Activated T-cell treated with anti-CD3 and anti-CD28 coated beads for 4 hours (primary cell): ENCODE results near the gene EYS.
"Not testable (repeated sequence)": the region's sequence is repeated elsewhere in the genome, so short reads cannot be mapped to it uniquely, and the experiment has no call there.

ENCODE experiments used
- DNase-seq: peaks from one replicate; pipeline ENCODE4 v3.0.0-alpha.2; 2020

EYS gene

DNA sequence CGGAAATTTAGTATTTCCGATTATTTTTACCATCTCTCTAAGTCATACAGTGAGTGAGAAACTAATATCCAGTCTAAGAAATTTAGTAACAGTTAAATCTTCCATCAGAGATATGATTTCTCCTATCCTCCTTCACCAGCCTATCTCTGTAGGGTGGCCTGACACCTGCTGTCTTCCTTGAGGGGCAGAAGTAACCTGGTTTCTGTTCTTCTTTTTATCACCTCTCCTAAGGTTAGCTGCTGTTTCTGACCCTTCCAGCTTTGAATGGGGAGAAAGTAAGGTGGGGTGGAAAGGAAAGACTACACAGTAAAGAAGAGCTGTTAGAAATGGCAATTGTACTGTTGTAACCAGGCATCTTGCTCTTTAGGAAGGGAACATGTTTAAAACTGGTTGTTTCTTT is 1623.8 kb downstream of the EYS start:
- DNase-seq, result no peak

DNA sequence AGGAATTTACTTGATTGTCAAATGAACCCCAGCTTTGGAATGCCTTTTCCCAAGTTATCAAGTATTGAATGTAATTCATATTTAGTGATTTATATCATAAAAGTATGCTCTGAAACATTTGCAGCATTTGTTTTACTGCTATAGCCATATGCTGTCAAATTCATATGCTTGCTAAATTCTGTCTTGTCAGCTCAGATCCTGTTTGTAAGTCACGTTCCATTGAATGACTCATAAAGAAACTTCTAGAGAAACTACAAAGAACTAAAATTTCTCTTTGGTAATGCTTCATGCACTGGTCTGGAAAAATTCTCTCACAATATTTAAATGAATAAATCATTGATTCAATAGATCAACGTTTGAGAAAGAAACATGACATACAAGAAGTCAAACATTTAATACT is 1625.6 kb downstream of the EYS start:
- DNase-seq, result no peak

- no peak for DNase-seq
These were observed 1632.0 kb downstream of the EYS start for GRCh38 chr6:64074981-64075380.

DNA sequence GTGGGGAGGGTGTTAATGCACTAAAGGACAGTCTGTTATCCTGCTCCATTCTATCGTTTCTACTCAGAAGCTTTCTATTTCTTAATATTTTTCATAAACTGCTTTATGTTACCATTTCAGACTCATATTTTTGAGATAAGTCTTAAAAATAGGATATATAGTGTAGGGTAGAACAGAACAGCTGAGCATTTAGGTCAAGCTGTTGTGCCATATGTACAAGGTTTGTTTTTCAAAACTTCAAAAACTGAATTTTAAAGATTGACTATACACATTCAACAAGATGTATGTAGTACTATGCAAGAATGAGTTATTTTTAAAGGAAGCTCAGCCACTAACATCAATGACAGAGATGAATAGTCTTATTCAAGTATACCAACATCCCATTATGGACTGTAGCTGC is 1634.3 kb downstream of the EYS start:
- DNase-seq, result no peak

DNA sequence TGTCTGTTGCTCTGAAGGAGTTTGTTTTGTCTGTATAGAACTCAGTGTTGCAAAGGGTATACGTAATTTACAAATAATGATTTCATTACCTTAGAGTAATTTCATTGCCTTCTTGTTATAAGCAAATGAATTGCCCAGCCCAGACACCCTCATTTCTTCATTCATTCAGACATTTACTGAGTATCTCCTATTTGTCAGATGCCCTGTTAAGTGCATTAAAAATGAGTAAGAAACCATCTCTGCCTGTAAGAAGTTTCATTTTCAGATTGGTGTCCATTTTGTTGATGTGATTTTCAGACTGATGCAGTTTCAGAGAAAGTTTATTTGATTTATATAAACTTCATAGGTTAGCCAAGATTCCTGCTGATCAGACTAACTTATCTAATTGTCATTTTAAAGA is 1642.1 kb downstream of the EYS start:
- DNase-seq, result no peak

GRCh38 chr6:64062960-64063683 is 1643.9 kb downstream of the EYS start:
- no peak for DNase-seq

DNA sequence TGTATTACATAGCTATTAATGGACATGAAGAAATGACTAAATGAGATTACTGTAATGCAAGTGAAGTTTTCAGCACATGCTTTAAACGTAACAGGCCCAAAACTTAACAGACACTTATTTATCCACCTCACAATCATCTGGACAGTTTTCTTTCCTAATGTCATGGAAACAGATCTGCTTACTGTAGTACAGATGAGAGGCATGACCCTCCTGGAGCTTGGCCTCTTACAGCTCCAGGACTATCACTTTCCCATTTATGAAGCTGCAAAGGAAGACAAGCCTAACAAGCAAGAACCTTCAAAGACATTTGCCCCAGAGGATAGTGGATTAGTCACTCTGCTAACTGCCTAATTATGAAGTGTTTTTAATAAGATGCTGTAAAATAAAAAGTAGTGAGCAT is 1652.2 kb downstream of the EYS start:
- no peak for DNase-seq

DNA sequence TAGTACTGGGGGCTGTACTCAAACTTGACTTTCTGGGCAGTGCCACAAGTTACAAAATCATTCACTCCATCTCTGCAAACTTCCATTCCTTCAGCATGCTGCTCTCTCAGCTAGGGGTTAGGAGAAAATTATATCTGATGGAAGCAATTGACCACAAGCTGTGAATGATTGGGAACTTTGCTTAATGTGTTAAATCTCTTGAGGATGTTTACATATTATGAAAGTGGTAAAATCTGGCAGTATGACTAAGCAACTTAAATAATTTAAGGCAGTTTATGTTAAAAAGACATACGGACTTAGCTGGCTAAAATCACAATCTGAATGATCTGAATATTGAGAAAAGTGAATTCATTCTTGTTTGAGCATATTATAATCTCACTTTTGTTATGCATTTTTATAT is 1656.4 kb downstream of the EYS start:
- no peak for DNase-seq

GRCh38 chr6:64049736-64050135 is 1657.3 kb downstream of the EYS start:
- no peak for DNase-seq

DNA sequence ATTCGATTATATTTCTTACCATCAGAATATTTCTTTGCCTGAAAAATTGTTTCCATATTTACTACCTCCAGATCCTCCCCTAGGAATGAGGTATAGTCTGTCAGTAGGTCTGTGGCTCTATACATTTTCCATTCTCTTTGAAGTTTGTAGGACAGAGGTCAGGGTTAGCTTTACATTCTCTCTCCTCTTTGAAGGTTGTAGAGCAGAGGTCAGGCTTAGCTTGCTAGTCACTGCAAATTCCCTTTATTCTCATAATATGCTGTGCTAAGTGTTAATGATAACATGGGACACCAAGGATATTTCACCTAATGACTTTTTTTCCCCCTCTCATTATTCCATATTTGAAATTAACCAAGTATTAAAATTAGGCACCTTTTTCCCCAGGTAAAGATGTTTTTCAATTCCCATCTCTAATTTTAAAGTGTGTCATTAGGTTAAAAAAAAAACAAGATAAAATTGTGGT is 1660.2 kb downstream of the EYS start:
- no peak for DNase-seq

GRCh38 chr6:64041373-64041772 is 1665.7 kb downstream of the EYS start:
- DNase-seq, result no peak

- DNase-seq, result no peak
These were observed 1666.9 kb downstream of the EYS start for GRCh38 chr6:64040113-64040512.

GRCh38 chr6:64037427-64037826 is 1669.6 kb downstream of the EYS start:
- no peak for DNase-seq

GRCh38 chr6:64034910-64035655 is 1671.9 kb downstream of the EYS start:
- DNase-seq, result no peak

DNA sequence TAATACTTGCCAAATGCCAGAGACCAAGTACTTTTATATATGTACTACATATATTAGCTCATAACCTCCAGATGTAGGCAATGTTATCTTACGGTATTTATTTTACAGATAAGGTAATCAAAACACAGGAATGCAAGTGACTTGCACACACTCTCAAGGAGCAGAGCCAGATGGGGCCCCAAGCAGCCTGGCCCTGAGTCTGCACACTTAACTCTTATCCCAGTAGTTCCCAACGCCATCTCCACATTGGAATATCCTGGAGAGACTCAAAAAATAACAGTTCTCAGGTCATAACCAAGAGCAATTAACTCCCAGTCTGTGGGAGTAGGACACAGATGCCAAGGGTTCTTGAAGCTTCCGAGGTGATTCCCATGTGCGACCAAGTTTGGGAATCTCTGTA is 1672.7 kb downstream of the EYS start:
- no peak for DNase-seq

DNA sequence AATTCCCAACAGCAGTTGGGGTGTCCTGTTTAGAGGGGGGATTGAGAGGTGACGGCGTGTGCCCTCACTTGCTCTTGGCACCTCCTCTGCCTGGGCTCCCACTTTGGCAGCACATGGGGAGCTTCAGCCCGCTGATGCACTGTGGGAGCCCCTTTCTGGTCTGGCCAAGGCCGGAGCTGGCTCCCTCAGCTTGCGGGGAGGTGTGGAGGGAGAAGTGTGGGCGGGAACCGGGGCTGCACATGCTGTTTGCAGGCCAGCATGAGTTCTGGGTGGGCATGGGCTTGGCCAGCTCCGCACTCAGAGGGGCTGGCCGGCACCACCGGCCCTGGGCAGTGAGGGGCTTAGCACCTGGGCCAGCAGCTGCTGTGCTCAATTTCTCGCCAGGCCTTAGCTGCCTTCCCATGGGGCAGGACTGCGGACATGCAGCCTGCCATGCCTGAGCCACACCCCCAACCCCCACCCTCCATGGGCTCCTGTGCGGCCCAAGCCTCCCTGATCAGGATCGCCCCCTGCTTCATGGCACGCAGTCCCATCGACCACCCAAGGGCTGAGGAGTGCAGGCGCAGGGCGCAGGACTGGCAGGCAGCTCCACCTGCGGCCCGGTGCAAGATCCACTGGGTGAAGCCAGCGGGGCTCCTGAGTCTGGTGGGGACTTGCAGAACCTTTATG is 1675.9 kb downstream of the EYS start:
- not testable (repeated sequence) for DNase-seq

GRCh38 chr6:64023693-64024092 is 1683.3 kb downstream of the EYS start:
- DNase-seq, result no peak

- no peak for DNase-seq
These were observed 1692.4 kb downstream of the EYS start for GRCh38 chr6:64014595-64014994.

DNA sequence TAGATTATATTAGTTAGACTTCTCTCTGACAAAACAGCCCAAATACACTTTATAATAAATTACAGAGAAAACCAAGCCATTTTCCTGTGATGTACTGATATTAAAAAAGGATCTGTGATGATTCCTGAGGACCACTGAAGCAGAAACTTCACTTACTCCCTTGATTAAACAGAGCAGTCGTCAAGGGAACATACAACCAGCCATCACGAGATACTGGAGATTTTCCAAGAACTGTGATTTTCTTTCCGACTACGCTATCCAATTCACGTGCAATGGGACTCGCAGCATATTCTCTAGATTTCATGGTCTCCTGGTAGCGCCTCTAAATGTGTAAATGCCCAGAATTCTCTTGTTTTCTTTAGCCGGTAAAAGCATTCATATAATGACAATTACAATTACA is 1694.0 kb downstream of the EYS start:
- DNase-seq, result no peak

- DNase-seq, result no peak
These were observed 1694.5 kb downstream of the EYS start for GRCh38 chr6:64012351-64013001.

DNA sequence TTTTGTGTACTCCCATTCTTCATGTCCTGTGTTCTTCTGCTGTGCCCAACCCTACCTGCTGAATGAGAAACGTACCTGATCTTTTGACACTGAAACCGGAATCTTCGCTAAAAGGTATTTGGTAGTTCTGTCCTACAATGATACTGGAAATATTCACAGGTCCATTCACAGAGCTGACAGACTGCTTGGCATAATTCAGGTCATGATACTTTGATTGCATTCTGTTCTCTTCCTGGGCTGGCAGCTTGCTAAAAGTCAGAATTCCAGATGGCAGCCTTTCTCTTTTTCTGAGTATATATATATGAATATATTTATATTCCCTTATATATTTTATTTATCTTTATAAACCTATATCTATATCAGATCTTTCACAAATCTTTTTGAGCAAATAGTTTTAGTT is 1696.4 kb downstream of the EYS start:
- no peak for DNase-seq

- DNase-seq, result no peak
These were observed 1697.0 kb downstream of the EYS start for GRCh38 chr6:64010010-64010409.

GRCh38 chr6:64006246-64006645 is 1700.8 kb downstream of the EYS start:
- DNase-seq, result no peak
